ENCODE data around the gene ZNF239.
"Not testable (repeated sequence)": the region's sequence is repeated elsewhere in the genome, so short reads cannot be mapped to it uniquely, and the experiment has no call there.

ZNF239 gene

GRCh38 chr10:43576580-43576979, 2.2 kb upstream of the ZNF239 start:
- DNase-seq (ENCODE audit: low read depth), result no peak

- no peak for DNase-seq (ENCODE audit: low read depth)
Measured at GRCh38 chr10:43576062-43576461, 1.6 kb upstream of the ZNF239 start.

GRCh38 chr10:43574906-43575305, 490 bp upstream of the ZNF239 start:
- no peak for DNase-seq (ENCODE audit: low read depth)

DNA sequence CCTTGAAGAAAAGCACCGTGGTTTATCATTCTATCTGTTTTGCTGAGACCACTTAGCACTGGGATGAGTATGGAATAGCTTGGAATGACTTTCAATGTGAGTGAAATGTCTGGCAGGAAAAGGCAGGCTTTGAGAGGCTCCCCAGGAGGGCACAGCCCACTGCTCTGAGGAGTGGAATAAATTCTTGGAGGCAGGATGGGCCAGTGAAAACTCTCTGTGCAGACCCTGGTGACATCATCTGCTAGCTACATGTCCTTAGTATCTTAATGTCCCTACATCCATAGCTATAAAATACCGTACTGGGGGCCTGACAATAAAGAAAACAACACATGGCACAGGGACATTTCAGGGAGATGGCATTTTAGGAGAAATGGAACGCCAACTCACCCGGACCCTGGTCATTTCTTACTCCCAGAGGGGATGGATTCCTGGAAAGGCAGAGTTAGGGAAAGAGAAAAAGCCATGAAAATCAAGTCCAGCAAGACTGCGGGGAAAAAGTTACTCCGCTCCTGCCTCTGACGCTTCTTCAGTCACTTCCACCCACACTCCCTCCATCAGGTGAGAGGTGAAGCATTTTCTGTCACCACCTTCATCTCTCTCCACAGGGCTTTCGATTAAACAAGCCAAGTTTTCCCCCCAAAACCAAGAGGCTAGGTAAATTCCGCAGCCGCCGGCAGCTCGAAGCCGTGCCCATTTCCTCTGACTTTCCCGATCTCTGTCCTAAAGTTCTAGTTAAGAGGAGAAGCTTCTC, 991 bp downstream of the ZNF239 start:
- no peak for DNase-seq (ENCODE audit: low read depth)

DNA sequence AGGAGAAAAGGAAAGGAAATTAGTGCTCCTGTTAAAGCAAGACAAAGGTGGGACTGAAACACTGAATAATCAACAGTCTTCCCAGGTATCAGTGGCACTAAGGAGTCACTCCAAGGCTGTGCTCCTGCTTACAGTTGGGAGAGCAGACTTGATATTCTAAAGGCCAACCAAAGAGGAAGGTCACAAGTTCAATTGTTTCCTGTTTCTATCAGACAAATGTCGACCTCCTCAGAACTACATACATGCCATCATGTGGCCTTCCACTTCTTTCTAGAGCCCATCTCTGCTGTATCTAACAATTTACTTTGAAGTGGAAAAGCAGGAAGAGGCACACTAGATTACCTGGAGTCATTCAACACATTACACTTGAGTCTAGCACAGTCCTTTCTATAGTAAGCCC, 3.4 kb downstream of the ZNF239 start:
- DNase-seq (ENCODE audit: low read depth), result no peak

GRCh38 chr10:43569681-43570080, 4.7 kb downstream of the ZNF239 start:
- DNase-seq (ENCODE audit: low read depth), result no peak

GRCh38 chr10:43557214-43557613, 17.2 kb downstream of the ZNF239 start:
- no peak for DNase-seq (ENCODE audit: low read depth)

DNA sequence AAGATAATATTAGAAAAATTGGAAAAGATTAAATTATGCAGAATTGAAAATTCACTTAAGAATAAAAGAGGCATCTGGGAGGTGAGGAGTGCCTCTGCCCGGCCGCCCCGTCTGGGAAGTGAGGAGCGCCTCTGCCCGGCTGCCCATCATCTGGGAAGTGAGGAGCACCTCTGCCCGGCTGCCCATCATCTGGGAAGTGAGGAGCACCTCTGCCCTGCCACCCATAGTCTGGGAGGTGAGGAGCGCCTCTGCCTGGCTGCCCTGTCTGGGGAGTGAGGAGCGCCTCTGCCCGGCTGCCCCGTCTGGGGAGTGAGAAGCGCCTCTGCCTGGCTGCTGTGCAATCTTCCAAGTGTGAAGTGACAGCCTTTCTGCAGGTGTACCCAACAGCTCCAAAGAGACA, 30.7 kb downstream of the ZNF239 start:
- DNase-seq (ENCODE audit: low read depth), result not testable (repeated sequence)

GRCh38 chr10:43524434-43525247, 49.8 kb downstream of the ZNF239 start:
- no peak for DNase-seq (ENCODE audit: low read depth)
